HG03097 (cell line): ENCODE measurements around the gene CLMP.
"Not testable (repeated sequence)": the region's sequence is repeated elsewhere in the genome, so short reads cannot be mapped to it uniquely, and the experiment has no call there.

Experiments used
- ATAC-seq: cut with Tn5 transposase; IDR thresholded peaks from one replicate; pipeline ENCODE4 v1.9.1; 2021; ENCODE audit not compliant: unreplicated experiment, low FRiP score

Gene CLMP

DNA sequence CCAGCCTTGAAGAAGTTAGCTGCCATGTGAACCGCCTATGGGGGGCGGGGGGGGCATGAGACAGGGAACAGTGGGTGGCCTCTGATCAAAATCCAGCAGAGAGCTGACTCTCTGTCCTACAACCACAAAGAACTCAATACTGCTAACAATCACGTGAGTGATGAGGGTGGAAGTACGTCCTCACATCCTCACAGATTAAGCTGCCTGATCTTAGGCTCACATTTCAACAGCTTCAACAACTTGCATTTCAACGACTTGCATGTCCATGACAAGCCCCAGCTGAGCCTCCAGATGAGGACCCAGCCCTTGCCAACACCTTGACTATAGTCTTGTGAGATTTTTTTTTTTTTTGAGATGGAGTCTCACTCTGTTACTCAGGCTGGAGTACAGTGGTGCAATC lies 51.6 kb downstream of the CLMP start:
- no peak for ATAC-seq

DNA sequence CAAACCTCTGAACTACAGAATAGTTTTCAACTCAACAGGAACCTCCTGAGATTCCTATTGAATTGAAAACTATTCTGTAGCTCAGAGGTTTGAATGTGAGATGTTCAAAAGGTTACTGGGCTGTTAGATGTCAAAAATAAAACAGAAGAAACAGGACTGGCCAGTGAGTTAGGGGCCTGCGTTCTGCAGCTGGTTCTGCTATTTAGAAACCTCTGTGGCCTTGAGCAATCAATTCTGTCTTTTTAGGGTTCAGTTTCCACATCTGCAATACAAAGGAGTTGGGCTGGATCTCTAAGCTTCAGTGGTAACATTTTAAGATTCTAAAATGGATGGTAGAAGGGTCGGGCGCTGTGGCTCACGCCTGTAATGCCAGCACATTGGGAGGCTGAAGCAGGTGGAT lies 55.8 kb downstream of the CLMP start:
- ATAC-seq = no peak

- ATAC-seq = no peak
Measured at GRCh38 chr11:123137431-123138224, 57.4 kb downstream of the CLMP start.

- no peak for ATAC-seq
Measured at GRCh38 chr11:123135863-123136446, 59.1 kb downstream of the CLMP start.

GRCh38 chr11:123132881-123133280 lies 62.2 kb downstream of the CLMP start:
- ATAC-seq = no peak

- not testable (repeated sequence) for ATAC-seq
Measured at GRCh38 chr11:123132034-123132766, 62.8 kb downstream of the CLMP start.

DNA sequence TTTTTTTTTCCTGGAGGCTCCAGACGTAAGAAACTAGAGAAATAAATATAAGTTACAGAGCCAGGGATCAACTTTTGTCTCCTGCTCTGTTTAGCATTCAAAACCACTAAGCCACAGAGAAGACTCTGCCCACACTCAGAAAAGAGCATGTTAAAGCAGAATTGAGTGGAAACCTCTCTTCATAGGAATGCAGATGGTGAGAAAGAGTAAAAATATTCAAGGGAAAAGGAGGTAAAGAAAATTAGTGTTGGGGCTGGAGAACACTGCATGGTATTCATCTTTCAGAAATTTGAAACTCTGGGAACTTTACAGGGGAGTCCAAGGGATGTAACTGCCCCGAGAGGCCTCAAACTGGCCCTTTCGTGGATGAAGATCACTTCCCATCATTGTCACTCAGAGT lies 65.1 kb downstream of the CLMP start:
- no peak for ATAC-seq

DNA sequence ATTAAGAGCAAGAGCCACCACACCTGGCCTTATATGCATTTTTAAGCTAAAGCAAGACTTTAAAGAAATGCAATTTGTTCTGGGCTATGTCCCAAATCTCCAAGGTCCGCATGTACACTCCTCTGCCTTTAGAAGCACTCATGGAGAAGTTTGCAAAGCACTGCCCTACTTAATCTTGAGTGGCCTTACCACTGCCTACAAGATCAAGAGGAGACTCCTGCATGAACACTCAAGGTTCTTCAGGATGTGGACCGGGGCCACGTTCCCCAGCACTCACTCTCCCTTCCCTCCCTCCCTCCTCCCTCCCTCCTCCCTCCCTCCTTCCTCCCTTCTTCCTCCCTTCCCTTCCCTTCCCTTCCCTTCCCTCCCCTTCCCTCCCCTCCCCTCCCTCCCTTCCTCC lies 69.9 kb downstream of the CLMP start:
- no peak for ATAC-seq

DNA sequence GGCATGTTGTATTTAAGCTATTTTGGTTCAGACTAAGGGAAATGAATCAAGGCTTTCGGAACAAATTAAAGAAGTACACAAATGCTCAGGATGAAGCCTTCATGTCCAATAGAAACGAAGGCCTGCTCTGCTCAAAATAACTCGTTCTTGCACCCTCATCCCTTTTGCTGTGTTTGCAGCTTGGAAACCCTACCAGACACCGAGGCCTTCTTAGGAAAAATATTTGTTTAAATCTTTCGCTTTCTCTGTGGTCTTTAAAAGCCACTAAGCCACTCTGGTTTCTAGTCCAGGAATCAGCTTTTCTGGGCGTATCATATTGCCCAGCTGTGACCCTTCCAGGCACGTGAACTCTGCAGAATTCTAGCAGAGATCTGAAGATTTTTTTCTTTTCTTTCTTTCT lies 72.2 kb downstream of the CLMP start:
- no peak for ATAC-seq

GRCh38 chr11:123122341-123122740 lies 72.7 kb downstream of the CLMP start:
- ATAC-seq = no peak

DNA sequence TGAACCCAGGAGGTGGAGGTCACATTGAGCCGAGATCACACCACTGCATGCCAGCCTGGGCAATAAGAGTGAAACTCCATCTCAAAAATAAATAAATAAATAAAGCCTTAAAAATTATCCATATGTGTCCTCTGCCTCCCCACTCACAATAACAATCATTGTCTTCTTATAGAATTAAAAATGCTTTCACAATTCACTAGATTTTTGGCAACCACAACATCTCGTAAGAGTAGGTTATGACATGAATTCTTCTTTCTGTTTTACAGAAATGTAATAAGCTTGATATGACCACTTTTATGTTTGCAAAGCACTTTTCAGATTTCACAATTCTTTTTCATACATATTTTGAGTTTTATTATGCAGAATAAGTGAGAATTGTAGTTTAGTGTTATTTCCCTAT lies 78.6 kb downstream of the CLMP start:
- ATAC-seq = no peak

GRCh38 chr11:123111465-123111864 lies 83.6 kb downstream of the CLMP start:
- no peak for ATAC-seq

DNA sequence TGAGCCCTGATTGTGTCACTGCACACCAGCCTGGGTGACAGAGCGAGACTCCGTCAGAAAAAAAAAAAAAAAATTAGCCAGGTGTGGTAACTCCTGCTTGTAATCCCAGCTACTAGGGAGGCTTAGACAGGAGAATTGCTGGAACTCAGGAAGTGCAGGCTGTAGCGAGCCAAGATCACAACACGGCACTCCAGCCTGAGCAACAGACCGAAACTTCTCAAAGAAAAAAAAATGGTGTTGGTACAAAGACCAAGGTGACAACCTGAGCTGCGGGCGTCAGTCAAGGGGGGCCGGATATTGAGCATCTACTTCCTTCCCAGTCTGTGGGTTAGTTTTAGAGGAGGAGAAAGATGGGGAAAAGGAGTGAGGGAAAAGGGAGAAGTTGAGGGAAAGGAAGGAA lies 84.7 kb downstream of the CLMP start:
- ATAC-seq = no peak

- ATAC-seq = no peak
Measured at GRCh38 chr11:123107945-123108495, 87.0 kb downstream of the CLMP start.

- no peak for ATAC-seq
Measured at GRCh38 chr11:123104697-123105096, 90.4 kb downstream of the CLMP start.

- ATAC-seq = no peak
Measured at GRCh38 chr11:123103326-123103980, 91.6 kb downstream of the CLMP start.

GRCh38 chr11:123100379-123101085 lies 94.5 kb downstream of the CLMP start:
- no peak for ATAC-seq

- ATAC-seq = no peak
Measured at GRCh38 chr11:123098990-123099389, 96.1 kb downstream of the CLMP start.

- no peak for ATAC-seq
Measured at GRCh38 chr11:123093739-123094138, 101.3 kb downstream of the CLMP start.

DNA sequence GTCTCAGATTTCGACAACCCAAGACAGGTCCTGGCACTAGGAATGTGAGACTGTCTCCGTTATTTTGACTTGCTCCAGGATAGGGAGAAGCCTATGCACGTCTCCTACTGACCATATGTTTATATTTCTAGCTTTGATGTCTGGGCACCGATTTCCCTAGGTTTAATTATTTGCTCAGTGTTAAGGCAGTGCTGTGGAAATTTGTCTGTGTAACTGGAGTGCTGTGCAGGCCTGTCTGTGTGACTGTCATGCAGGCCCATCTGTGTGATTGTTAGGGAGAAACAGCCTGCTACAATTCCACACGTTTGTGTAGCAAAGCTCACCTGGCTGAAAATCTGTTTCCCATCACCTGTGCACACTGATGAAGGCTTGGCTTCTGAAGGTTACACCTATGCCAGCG lies 103.5 kb downstream of the CLMP start:
- no peak for ATAC-seq
